OCI-LY1 (cell line): ENCODE data around the gene POLH.

Experiments
- H2AFZ ChIP-seq: fragments of 200-600 bp; sonication (generic), shearing (Covaris generic); 2 replicates; pipeline ENCODE4 v1.6.0; 2014; ENCODE audit warnings: antibody characterized with exemption, mild to moderate bottlenecking, low read length
- H3F3A ChIP-seq: fragments of 200-600 bp; sonication (generic), shearing (Covaris generic); 2 replicates; pipeline ENCODE4 v1.6.0; 2014; ENCODE audit warnings: mild to moderate bottlenecking, antibody characterized with exemption, low read length, moderate library complexity; ENCODE audit not compliant: insufficient read depth
- H3K27ac ChIP-seq: fragments of 200-600 bp; sonication (generic); 2 replicates; pipeline ENCODE4 v1.5.1; 2014; ENCODE audit warnings: low read length, mixed run types, mild to moderate bottlenecking, low read depth; ENCODE audit not compliant: poor library complexity, severe bottlenecking
- H3K27me3 ChIP-seq: fragments of 200-600 bp; sonication (generic); 2 replicates; pipeline ENCODE4 v1.6.0; 2014; ENCODE audit warnings: antibody characterized with exemption, mild to moderate bottlenecking, low read length, moderate library complexity; ENCODE audit not compliant: insufficient read depth
- H3K36me3 ChIP-seq: fragments of 200-600 bp; sonication (generic); 2 replicates; pipeline ENCODE4 v1.6.1; 2014; ENCODE audit warnings: mild to moderate bottlenecking, antibody characterized with exemption, low read length, moderate library complexity, mixed read lengths; ENCODE audit not compliant: insufficient read depth
- H3K4me1 ChIP-seq: fragments of 200-600 bp; sonication (generic); 2 replicates; pipeline ENCODE4 v1.5.1; 2014; ENCODE audit warnings: mild to moderate bottlenecking, low read length, moderate library complexity; ENCODE audit not compliant: insufficient read depth, severe bottlenecking
- H3K4me2 ChIP-seq: fragments of 200-600 bp; sonication (generic), shearing (Covaris generic); 2 replicates; pipeline ENCODE4 v1.6.1; 2014; ENCODE audit warnings: low read length
- H3K4me3 ChIP-seq: fragments of 200-600 bp; sonication (generic); 2 replicates; pipeline ENCODE4 v1.5.1; 2014; ENCODE audit warnings: low read length, low read depth, mild to moderate bottlenecking, mixed read lengths; ENCODE audit not compliant: poor library complexity, severe bottlenecking
- H3K79me2 ChIP-seq: fragments of 200-600 bp; shearing (Covaris generic); 2 replicates; pipeline ENCODE4 v1.6.1; 2016; ENCODE audit warnings: mixed run types, low read length, mixed read lengths; ENCODE audit not compliant: insufficient read depth
- H3K9ac ChIP-seq: fragments of 200-600 bp; sonication (generic), shearing (Covaris generic); 2 replicates; pipeline ENCODE4 v1.6.1; 2014; ENCODE audit warnings: mild to moderate bottlenecking, low read length, mixed read lengths
- H3K9me2 ChIP-seq: fragments of 200-600 bp; sonication (generic), shearing (Covaris generic); 2 replicates; pipeline ENCODE4 v1.6.1; 2014; ENCODE audit warnings: low read depth, mild to moderate bottlenecking, low read length, mixed read lengths
- H3K9me3 ChIP-seq: fragments of 200-600 bp; shearing (Covaris generic); 2 replicates; pipeline ENCODE4 v1.6.1; 2014; ENCODE audit warnings: low read length, mixed read lengths
- H4K20me1 ChIP-seq: fragments of 200-600 bp; sonication (generic), shearing (Covaris generic); 2 replicates; pipeline ENCODE4 v1.6.0; 2016; ENCODE audit warnings: mild to moderate bottlenecking, low read length; ENCODE audit not compliant: insufficient read depth
- CTCF ChIP-seq: fragments of 200-600 bp; sonication (generic), shearing (Covaris generic); IDR thresholded peaks from 2 replicates; pipeline ENCODE4 v1.5.1; 2017; ENCODE audit warnings: mild to moderate bottlenecking, antibody characterized with exemption, low read length, moderate library complexity, mixed read lengths
- EZH2 ChIP-seq: fragments of 200-600 bp; sonication (generic), shearing (Covaris generic); IDR thresholded peaks from 2 replicates; pipeline ENCODE4 v1.8.0; 2017; ENCODE audit warnings: borderline replicate concordance, mixed run types, mild to moderate bottlenecking, antibody characterized with exemption, low read length, moderate library complexity, mixed read lengths

The POLH gene

GRCh38 chr6:43540507-43540906, 35.5 kb upstream of the POLH start:
- Histone ChIP-seq H3F3A (no peaks in the 10 kb centered on the region), H3K36me3 (peaks cover 75% of the 10 kb centered on the region), H3K4me1 (no peaks in the 10 kb centered on the region)

GRCh38 chr6:43541774-43542471, 34.1 kb upstream of the POLH start:
- H3K9me3 ChIP-seq = no peaks in the 10 kb centered on the region
- H3K79me2 ChIP-seq = no peaks in the 10 kb centered on the region
- no peak for TF ChIP-seq CTCF
- TF ChIP-seq EZH2 = no peak
- H3K36me3 ChIP-seq = peaks cover 86% of the 10 kb centered on the region
- no peaks in the 10 kb centered on the region for H3F3A ChIP-seq
- H3K4me2 ChIP-seq = no peak overlapping the region
- H3K27me3 ChIP-seq = no peaks in the 10 kb centered on the region
- H3K4me3 ChIP-seq = no peak overlapping the region
- no peaks in the 10 kb centered on the region for H3K4me1 ChIP-seq
- H4K20me1 ChIP-seq = no peaks in the 10 kb centered on the region
- no peaks in the 10 kb centered on the region for H3K9me2 ChIP-seq
- H2AFZ ChIP-seq = no peak overlapping the region
- H3K9ac ChIP-seq = no peak overlapping the region
- no peak overlapping the region for H3K27ac ChIP-seq

More at GRCh38 chr6:43540507-43540906, 35.5 kb upstream of the POLH start:
- Histone ChIP-seq H3K79me2 (no peaks in the 10 kb centered on the region), H3K27ac (no peak overlapping the region), H3K4me3 (no peak overlapping the region), H3K27me3 (no peaks in the 10 kb centered on the region), H3K9me3 (no peaks in the 10 kb centered on the region), H3K4me2 (no peak overlapping the region), H3K9me2 (no peaks in the 10 kb centered on the region), H4K20me1 (no peaks in the 10 kb centered on the region), H3K9ac (no peak overlapping the region), H2AFZ (no peak overlapping the region)
- TF ChIP-seq CTCF (no peak), EZH2 (no peak)

GRCh38 chr6:43544461-43544860, 31.5 kb upstream of the POLH start:
- Histone ChIP-seq H2AFZ (no peak overlapping the region), H3F3A (no peaks in the 10 kb centered on the region), H3K4me3 (no peak overlapping the region), H3K36me3 (peaks cover 91% of the 10 kb centered on the region), H4K20me1 (no peaks in the 10 kb centered on the region), H3K27ac (no peak overlapping the region), H3K79me2 (no peaks in the 10 kb centered on the region), H3K4me2 (no peak overlapping the region), H3K9ac (no peak overlapping the region), H3K4me1 (no peaks in the 10 kb centered on the region), H3K9me3 (no peaks in the 10 kb centered on the region), H3K27me3 (no peaks in the 10 kb centered on the region), H3K9me2 (no peaks in the 10 kb centered on the region)
- TF ChIP-seq CTCF (no peak), EZH2 (no peak)
